ENCODE data around the gene MGRN1.

Gene MGRN1

DNA sequence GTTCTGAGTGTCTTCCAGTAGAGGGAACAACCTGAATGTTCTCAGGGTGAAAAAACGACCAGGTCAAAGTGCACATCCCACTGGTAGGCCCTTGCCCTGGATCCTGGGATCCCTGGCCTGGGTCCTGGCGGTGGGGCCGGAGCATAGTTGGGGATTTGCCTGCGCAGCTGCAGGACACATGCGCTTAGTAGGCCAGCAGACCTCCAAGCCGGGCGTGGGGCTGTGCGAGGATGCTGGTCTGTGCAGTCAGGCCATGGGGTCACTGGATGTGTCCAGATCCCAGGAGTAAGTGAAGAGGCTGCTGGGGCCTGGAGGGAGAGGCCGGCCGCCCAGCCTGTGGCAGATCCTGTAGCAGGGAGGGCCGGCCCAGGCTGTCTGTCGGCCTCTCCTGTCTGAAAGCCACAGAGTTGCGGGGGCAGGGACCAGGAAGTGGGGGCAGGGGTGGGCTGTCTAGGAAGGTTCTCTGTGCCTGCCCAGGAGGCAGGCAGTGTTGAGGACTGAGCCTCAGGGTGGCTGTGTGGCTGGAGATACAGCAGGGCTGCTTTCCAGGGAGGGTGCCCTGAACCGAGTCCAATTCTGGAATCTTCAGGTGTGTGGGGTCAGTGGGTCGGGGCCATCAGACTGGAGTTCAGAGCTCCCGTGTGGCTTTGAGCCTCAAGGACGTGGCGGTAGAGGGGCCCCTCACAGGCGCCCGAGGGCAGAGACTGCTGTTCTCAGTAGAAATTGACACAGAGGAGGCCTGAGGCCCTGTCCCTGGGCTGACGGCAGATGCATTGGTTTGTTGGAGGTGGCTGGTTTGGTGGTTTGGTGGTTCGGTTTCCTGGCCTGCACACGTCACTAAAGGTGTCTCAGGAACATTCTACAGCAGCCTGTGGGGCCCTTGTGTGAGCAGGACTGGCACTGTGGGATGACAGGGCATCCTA, 51.5 kb downstream of the MGRN1 start:
- no peak for DNase-seq (ENCODE audit: low spot score)

DNA sequence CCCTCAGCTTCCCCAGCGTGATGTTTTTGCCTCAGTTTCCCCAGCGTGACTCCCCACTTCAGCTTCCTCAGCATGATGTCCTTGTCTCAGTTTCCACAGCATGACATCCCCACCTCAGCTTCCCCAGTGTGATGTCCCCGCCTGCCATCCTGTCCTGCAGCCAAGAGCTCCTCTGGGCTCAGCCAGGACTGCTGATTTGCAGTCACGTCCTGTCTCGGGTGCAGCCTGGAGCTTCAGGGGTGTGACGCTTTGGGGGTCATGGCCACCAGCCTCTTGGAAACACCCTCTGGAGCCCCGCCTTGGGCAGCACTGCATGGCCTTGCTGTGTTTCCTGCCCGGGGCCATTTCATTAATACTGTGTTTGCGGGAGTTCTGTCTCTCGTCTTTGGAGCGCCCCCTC, 52.2 kb downstream of the MGRN1 start:
- no peak for DNase-seq (ENCODE audit: low spot score)

DNA sequence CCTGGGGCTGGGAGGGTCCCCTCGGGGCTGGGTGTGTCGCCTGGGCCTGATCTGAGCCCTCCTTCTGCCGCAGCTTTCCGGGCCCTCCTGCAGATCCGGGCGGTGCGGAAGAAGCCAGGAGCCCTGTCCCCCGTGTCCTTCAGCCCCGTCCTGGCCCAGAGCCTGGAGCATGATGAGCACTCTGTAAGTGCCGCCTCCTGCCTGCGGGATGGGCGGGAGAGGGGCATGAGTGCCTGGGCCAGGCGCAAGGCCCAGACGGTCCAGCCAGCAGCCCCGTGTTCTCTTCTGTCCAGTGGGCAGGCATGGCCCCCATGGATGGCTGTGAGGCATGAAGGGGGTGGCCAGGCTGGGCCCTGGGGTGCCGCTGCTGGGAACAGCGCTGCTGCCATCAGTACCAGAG, 52.8 kb downstream of the MGRN1 start:
- no peak for DNase-seq (ENCODE audit: low spot score)

DNA sequence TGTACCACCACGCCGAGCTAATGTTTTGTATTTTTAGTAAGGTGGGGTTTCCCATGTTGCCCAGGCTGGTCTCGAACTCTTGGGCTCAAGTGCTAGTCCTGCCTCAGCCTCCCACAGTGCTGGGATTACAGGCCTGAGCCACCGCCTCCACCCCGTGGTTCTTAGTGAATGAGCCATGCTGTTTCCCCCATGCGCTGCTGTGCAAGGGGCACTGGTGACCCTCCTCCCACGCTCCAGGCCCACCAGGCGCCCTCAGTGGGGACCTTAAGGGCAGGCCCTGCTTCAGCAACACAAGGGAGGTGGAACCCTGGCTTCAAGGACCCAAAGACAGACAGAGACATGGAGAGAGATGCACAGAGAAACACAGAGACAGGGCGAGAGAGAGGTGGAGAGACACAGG, 53.4 kb downstream of the MGRN1 start:
- DNase-seq (ENCODE audit: low spot score), result no peak

DNA sequence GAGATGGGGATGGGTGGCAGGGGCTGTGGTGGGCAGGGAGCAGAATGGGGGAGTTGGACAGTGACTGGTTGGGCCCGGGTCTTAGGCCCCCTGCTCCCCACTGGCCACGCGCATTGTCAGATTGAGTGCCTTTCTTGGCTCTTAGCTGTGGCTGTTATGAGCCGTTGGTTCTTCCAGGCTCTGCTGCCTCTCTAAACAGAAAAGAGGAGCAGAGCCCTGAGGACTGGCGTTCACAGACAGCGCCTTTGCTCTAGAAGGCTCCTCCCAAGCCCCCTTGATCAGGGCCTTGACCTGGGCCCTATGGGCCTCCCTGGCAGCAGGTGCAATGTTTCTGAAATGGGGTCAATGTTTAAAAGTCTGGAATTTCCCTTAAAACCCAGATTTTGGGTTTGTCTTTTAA, 54.0 kb downstream of the MGRN1 start:
- DNase-seq (ENCODE audit: low spot score), result no peak

DNA sequence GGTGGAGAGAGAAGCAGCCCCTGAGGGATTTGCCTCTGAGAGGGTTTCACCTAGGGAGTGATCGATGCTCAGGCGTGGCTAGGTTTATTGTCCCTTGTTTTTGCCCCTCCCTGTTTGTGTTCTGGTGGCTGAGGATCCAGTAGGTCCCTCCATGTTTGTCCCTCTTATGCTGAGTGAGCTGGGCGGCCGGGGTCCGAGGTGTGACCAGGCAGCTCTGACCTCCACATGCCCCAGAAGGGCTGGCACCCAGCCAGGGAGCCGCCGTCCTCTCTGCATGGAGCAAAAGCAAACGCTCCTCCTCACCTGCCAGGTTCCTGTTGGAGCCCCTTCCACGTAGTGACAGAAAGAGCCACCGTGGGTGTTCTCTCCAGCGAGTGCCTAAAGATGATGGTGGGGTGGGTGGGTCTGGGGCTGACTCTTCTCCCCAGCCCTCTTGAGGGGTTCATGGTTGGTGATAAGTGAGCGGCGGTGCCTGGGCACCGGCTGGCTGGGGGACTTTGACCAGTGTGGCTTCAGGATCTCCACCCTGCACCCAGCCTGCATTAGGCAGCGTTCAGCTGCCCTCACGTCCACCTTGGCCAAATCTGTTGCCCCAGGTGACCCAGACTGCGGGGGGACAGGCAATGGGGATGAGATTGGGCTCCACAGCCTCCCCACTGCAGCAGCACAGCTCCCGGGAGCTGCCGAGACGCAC, 54.7 kb downstream of the MGRN1 start:
- DNase-seq (ENCODE audit: low spot score), result no peak

DNA sequence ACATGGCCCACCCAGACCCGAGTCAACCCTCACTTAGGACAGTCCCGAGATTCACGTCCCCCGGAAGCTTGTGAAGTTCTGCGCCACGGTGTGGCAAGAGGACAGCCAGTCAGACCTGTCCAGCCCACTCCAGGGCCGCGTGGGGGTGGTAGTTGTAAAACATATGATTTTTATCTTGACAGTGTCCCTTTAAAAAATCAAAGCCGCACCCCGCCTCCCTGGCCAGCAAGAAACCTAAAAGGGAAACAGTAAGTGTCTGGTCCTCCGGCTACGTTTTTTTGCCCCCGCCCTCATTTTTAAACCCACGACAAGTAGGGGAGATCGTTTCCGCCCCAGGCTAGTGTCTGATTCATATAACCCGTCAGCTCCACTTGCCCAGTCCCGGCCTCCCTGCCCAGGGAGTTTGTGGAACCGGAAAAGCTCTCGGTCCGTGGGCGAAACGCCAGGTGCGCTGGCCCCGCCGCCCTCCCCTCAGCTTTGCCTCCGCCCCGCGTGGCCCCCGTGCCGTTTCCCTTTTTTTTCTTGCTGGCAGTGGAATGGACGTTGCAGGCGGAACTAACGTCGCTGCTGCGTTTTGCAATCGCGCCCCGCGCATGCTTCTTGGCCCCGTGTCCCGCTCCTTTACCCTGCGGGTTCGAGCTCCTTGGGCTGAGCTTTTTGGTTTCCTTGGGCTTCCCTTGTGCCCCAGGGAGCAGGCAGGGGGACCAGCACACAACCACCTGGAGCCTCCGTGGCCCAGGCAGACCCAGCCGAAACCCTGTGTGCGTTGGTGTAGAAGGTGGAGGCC, 55.4 kb downstream of the MGRN1 start:
- peak; percentile 67 for DNase-seq (ENCODE audit: low spot score)

DNA sequence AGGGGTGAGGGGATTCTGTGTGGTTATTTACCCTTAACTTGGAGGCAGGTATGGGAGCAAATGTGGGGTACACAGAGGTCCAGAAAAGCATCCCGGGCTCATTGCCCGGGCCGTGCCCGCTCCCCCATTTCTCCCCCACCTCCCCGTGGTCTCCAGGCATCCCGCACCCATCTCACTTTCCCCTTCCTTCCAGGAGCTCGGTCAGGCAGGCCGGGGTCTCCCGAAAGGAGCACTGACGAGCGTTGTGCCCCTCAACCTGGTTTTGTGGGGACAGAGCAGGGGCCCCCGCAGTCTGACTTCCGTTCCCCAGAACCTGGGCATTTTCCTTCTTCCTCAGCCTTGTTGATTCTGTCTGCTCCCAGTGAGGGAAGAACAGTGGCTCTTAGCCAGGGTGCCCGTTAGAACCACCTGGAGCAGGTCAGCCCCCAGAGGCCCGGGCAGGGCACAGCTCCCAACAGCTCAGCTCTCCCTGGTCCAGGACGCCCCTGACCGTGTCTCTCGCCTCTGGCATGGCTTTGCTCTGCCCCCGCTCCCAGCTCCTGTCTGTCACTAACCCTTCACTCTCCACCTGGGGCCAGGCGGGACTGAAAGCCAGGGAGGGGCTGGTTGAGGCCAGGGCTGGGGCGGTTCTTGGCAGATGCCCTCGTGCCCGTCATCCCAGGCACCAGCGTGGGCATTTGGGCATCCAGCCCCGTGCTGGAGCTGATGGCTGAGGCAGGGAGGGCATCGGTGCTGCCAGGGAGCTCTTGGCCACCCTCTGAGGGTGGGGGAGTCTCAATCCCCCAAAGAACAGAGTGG, 56.2 kb downstream of the MGRN1 start:
- peak; percentile 86 for DNase-seq (ENCODE audit: low spot score)

DNA sequence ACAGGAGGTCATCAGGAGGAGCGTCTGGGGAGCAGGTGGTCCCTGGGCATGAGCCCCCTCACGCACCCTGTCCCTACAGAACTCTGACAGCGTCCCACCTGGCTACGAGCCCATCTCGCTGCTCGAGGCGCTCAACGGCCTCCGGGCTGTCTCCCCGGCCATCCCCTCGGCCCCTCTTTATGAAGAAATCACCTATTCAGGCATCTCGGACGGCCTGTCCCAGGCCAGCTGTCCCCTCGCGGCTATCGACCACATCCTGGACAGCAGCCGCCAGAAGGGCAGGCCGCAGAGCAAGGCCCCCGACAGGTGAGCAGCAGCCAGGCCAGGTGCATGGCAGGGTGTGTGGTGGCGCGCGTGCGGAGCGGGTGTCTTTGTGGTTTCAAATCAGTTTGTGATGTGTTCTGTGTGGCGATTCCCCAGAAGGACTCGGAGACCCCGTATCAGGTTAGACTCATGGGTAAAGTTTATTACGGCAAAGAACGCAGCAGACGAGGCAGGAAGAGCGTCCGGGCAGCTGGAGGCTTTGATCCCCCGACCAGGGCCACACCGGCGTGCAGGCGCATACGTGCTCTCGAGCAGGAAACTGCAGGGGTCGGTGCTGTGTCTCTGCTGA, 57.0 kb downstream of the MGRN1 start:
- DNase-seq (ENCODE audit: low spot score), result no peak

DNA sequence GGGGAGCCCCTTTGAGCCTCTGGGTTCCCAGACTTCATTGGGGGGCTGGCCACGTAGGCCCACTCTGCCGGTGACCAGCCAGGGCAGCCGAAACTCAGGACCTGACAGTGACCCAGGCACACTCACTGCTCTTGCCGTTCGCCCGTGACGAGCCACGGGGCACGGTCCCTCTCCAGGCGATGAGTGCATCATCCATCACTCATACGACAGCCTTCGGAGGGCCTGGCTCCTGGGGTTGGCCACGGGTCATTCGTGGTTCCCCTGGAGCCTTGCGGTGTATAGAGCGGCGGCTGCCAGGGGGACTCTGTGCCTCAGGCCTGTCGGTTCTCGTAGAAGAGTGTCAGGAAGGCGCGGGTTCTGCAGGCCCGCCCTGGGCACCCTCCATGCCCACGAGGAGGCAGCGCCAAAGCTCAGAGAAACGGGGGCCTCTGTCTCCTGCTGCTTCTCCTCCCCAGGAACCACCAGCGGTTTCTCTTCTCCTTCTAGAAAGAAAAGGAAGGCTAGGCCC, 57.5 kb downstream of the MGRN1 start:
- no peak for DNase-seq (ENCODE audit: low spot score)

DNA sequence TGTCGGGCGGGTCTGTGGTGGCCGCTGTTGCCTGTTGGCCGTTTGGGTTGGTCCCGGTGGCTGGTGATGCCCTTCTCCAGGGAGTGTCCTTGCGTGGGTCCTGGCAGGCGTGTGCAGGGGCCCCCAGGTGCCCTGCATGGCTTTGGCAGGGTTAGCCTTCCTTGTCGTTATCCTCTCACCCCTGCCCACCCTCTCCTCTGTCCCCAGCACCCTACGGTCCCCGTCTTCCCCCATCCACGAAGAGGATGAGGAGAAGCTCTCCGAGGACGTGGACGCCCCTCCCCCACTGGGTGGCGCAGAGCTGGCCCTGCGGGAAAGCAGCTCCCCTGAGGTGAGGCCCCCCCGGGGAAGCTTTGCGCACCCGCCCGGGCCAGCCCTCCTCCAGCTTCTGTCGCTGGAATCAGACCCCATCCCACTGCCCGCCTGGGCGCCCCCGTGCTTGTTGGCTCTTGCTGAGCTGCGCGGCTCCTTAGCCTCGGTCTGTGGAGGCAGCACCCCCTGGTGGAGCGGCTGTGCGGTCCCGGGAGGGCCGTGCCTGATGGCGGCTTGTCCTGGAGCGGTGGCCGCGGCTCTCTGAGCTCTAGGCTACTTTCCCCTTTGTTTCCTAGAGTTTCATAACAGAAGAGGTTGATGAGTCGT, 58.1 kb downstream of the MGRN1 start:
- DNase-seq (ENCODE audit: low spot score), result no peak

DNA sequence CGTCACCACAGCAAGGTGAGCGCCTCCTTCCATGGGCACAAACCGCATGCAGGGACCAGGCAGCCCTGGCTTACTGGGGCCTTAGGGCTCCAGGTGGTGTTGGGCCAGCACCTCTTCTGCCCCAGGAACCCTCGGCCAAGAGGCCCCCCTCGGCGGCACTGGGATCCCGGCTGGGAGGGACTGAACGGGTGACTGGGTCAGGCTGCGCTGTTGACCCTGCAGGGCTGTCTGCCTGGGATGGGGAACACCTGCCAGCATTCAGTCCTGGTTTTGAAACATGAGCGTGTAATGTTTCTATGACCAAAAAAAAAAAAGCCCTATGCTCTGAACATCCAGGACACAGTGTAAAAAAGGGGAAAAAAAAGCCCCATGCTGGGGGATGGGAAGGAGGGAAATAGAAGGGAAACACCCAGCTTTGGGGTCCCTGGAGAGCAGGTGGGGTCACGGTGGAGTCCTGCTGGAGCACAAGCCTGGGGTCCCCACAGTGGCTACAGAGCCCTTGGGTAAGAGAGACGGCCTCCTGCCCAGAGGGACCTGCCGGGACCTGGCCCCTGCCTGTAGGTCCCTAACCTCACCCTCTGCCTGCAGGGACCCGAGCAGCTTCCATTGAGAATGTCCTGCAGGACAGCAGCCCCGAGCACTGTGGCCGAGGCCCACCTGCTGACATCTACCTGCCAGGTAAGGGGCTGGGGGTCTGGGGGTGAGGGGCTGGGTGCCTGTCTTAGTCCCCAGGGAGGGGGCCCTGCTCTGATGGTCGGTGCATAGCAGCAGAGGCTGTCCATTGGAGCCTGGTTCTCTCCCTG, 58.8 kb downstream of the MGRN1 start:
- no peak for DNase-seq (ENCODE audit: low spot score)

DNA sequence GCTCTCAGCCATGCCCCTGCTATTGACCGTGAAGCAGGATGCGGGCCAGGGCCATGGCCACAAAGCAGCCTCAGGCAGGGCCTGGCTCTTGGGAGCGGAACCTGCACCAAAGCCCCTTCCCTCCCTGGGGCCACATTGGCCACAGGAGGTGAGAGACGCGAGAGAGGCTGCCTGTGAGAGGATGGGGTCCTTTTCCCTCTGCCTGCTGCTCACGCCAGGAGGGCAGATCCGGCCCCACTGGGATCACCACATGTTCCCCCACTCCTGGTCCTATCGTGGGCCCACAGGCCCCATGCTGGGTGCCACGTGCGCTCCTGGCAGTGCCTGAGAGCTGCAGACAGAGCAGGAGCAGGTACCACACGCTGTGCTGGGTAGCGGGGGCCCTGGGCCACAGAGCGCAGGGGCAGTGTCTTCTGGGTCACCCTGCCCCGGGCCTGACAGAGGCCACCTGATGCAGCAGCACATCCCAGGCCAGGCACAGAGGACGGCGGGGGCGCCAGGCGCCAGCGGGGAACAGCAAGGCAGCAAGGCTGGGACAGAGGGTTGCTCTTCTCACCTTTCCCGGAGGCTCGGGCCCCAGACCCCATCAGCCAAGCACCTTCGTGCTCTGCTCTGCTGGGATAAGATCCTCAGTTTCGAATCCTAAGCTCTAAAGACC, 59.6 kb downstream of the MGRN1 start:
- DNase-seq (ENCODE audit: low spot score), result no peak

DNA sequence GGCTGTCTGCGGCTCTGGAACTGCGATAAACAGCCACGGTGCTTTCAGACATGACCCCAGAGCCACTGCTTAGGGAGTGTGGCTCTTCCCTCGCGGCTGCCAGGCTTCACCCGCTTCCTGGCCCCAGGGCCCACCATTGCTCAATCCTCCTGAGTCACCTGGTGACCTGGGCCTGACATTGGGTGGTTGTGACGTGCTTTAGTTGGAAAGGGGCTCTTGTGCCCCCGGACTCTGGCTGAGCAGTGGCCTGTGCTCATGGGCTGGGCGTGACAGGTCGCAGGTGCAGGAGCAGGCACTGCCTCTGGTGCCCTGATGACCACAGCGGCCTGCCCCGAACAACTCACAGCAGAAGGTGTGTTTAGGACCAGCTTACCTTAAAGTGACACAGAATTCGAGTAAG, 60.1 kb downstream of the MGRN1 start:
- no peak for DNase-seq (ENCODE audit: low spot score)

DNA sequence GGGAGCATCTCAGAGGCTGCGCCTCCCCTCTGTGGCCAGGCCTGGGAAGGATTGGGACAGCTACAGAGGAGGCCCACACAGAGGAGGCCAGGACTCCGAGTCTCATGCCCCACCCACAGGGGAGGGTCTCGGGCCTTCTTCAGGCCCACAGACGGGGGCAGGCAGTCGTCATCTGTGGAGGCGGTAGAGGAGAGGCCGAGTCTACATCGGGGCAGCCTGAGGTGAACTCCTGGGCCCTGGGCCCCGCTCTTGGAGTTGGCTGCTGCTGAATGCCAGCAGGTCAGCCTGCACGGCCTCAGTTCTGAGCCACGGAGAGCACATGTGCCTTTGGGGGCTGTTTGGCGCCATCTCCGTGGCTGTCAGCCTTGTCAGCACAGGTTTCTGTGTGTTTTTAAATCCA, 60.7 kb downstream of the MGRN1 start:
- DNase-seq (ENCODE audit: low spot score), result no peak

DNA sequence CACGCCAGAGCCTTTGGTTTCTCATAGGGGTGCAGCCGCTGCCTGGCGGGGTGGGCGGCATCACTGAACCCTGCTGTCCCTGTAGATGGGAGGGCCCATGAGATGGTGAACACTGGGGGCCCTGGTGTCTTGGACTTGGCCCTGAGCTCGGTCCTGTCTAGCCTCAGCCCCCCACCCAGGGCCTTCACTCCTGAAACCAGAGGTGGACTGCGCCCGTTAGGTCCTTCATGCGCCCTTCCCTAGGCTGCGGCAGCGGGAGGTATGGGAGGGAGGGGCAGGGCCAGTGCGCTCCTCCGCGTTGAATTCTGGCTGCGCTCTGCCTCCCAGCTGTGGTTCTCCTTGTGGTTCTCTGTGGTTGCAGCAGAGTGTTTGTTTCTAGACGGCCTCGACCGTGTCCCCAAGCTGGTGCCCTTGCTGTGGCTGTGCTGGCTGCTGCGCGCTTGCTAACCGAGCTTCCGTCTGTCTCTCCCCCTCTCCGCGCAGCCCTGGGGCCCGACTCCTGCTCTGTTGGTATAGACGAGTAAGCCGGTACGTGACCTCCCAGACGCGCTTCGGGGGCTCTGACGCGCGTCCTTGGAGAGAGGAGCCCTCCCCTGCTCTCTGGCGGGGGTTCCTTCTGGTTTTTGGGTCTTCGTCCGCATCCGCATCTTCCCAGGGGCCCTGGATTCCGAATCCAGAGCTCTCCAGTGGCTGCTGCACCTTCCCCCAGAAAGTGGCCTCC, 61.3 kb downstream of the MGRN1 start:
- DNase-seq (ENCODE audit: low spot score), result no peak

DNA sequence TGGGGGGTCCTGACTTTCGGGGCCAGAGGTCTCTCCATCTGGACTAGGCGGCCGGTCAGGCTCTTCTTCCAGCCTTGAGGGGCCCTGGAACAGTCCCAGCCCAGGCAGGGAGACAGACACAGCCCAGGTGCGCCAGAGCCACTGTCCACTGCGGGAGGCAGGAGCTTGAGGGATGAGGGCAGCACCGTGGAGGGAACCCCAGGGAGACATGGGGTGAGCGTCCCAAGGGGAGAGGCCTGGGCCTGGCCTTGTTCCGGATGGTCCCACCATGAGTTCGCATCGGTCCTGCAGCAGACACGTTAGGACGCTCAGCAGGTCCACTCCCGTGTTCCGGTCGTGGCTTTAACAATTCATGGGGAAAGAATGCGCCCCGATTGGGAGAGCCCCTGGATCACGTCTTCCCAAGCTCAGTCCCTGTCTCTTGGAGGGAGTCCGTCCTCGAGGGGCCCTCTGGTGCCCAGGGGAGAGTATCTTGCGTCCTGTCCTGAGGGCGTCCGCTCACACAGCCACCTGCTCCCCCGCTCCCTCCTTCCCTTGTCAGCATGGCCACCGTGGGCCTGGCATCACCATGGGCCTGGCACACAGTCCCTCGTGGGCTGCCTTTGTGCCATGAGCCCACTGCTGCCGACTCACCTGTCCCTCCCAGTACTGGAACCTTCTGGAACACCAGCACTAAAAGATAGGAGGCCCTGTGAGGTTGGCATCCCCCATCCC, 62.0 kb downstream of the MGRN1 start:
- no peak for DNase-seq (ENCODE audit: low spot score)

DNA sequence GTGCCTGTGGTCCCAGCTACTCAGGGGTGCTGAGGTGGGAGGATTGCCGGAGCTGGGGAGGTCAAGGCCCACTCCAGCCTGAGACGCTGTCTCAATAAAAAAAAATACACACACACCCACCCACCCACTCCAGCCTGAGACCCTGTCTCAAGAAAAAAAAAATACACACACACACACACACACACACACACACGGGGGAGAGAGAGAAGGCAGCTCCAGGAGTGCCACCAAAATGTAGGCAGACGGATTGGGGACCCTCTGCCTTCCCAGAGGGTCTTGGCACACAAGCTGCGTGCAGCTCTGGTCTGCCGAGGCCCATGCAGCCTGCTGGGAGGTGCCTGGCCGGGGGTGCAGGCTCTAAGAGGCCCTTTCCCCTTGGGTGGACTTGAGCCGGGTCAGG, 62.8 kb downstream of the MGRN1 start:
- DNase-seq (ENCODE audit: low spot score), result no peak

All from cerebellar cortex (tissue), 1 donor.